GM12892 (cell line): ENCODE data around the gene SLC25A27.

Source experiments
- POLR2A ChIP-seq: IDR thresholded peaks from 2 replicates; pipeline ENCODE4 v1.6.1; 2011; ENCODE audit warnings: low read depth, low read length, control low read depth
- TAF1 ChIP-seq: IDR thresholded peaks from 2 replicates; pipeline ENCODE4 v1.6.1; 2011; ENCODE audit warnings: low read depth, mild to moderate bottlenecking, control low read depth, low read length, borderline replicate concordance

- TF ChIP-seq TAF1 (no peak), POLR2A (no peak)
These were observed 21.6 kb downstream of the SLC25A27 start for GRCh38 chr6:46674410-46674809.
